HG03460 (cell line): ENCODE measurements around the gene RGPD8.

Experiments used
- ATAC-seq: cut with Tn5 transposase; IDR thresholded peaks from one replicate; pipeline ENCODE4 v1.9.1; 2021; ENCODE audit not compliant: unreplicated experiment

Gene RGPD8

GRCh38 chr2:112339986-112340385 is 93.5 kb downstream of the RGPD8 start:
- no peak for ATAC-seq

- no peak for ATAC-seq
These were observed 97.8 kb downstream of the RGPD8 start for GRCh38 chr2:112335600-112335999.

GRCh38 chr2:112332123-112332696 is 101.2 kb downstream of the RGPD8 start:
- ATAC-seq, result no peak

GRCh38 chr2:112322919-112323318 is 110.5 kb downstream of the RGPD8 start:
- no peak for ATAC-seq

GRCh38 chr2:112321375-112322320 is 111.8 kb downstream of the RGPD8 start:
- no peak for ATAC-seq
